DND-41 (cell line): ENCODE data around the gene EDN3.

Experiments used
- EZH2 ChIP-seq: IDR thresholded peaks from 3 replicates; pipeline ENCODE4 v1.6.1; 2012; ENCODE audit warnings: borderline replicate concordance, low read depth, mild to moderate bottlenecking, moderate library complexity, low read length, inconsistent platforms; ENCODE audit not compliant: severe bottlenecking
- TF ChIP-seq, protein P1 (sequence below): IDR thresholded peaks from 2 replicates; pipeline ENCODE4 v1.5.1; 2012; ENCODE audit warnings: borderline replicate concordance, low read length, moderate library complexity, mild to moderate bottlenecking; ENCODE audit not compliant: poor library complexity, severe bottlenecking; ENCODE audit errors: extremely low read depth

DNA sequence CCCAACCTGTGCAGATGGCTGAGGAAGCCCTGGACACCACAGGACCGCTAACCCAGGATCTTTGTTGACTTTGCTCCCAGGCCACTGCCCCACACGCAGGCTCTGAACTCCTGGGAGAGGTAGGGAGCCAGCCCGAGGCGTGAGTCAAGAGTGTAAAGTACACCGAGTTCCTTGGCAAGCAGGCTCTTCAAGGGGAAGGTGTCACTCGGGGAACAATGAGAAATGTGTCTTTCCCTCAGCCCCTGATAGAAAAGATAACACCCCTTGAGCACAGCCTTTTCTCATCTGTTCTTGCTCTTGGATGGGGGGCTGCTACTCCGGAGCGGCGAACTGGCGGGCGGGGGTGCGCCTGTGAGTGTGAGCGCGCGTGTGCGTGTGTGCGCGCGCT is 472 bp upstream of the EDN3 start:
- TF ChIP-seq, protein P1, sequence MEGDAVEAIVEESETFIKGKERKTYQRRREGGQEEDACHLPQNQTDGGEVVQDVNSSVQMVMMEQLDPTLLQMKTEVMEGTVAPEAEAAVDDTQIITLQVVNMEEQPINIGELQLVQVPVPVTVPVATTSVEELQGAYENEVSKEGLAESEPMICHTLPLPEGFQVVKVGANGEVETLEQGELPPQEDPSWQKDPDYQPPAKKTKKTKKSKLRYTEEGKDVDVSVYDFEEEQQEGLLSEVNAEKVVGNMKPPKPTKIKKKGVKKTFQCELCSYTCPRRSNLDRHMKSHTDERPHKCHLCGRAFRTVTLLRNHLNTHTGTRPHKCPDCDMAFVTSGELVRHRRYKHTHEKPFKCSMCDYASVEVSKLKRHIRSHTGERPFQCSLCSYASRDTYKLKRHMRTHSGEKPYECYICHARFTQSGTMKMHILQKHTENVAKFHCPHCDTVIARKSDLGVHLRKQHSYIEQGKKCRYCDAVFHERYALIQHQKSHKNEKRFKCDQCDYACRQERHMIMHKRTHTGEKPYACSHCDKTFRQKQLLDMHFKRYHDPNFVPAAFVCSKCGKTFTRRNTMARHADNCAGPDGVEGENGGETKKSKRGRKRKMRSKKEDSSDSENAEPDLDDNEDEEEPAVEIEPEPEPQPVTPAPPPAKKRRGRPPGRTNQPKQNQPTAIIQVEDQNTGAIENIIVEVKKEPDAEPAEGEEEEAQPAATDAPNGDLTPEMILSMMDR = no peak
- TF ChIP-seq EZH2 = no peak
